ENCODE measurements around the gene NCOR1. TPM values are rescaled to one million over a fixed set of nuclear protein-coding genes. Genes with fewer than 3 reads are reported as not detected.

NCOR1 gene
- total RNA-seq, 1 experiment from 2014 or later = 83.8 TPM

DNA sequence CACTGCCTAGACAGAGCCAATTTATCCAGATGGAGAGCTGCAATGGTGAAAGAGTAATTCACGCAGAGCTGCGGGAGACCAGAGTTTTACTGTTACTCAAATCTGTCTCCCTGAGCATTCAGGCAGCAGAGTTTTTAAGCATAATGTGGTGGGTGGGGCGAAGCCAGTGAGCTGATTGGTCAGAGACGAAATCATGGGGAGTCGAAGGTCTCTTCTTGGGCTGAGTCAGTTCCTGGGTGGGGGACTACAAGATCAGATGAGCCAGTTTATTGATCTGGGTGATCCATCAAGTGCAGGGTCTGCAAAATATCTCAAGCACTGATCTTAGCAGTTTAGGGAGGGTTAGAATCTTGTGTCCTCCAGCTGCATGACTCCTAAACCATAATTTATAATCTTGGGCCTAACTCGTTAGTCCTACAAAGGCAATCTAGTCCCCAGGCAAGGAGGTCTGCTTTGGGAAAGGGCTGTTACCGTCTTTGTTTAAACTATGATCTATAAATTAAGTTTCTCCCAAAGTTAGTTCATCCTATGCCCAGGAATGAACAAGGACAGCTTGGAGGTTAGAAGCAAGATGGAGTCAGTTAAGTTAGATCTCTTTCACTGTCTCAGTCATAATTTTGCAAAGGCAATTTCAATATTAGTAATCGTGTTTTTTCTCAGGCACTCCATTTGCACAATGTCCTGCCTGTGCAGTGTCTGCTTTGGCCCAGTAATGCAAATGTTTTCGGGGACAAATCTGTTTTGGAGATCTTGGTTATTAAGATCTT, 28.6 kb upstream of the NCOR1 start:
- no peak for DNase-seq (ENCODE audit: low read depth, low spot score)

DNA sequence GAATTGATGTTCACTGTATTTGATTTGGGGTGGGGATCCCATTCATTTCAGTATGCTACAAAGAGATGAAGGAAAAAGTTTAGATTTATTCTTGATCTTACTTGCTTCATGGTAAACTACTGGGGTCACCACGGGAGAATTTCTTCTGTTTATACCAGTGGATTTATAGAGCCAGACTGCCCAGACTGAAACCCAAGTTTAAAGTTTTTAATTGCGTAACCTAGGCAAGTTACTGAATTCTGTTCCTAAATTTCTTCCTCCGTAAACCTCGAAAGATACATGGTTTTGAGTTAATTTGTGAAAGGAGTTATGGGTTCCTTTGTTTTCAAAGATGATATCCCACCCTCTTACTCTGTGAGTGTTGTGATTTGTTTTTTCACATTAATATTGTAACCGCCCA, 28.1 kb upstream of the NCOR1 start:
- no peak for ATAC-seq
- intact Hi-C loops (cut with micrococcal nuclease; ENCODE audit: unreplicated experiment) = no loop called here

More for the DNA sequence above, 28.6 kb upstream of the NCOR1 start:
- no peaks in the 10 kb centered on the region for H3K36me3 ChIP-seq (ENCODE audit: control insufficient read depth, insufficient read depth, low read length)
- ATAC-seq = no peak
- no peaks in the 10 kb centered on the region for H3K9me3 ChIP-seq (ENCODE audit: control insufficient read depth, insufficient read depth, low read depth, low read length)
- H3K27me3 ChIP-seq (ENCODE audit: control insufficient read depth, insufficient read depth, low read length) = no peaks in the 10 kb centered on the region
- TF ChIP-seq TCF7L2 (IDR thresholded peaks at IDR 0.05; ENCODE audit: low read depth, low read length) = no peak
- no peak for TF ChIP-seq SIN3A (IDR thresholded peaks at IDR 0.05; ENCODE audit: borderline replicate concordance, insufficient read depth, low read depth, low read length)
- TF ChIP-seq, protein P1, sequence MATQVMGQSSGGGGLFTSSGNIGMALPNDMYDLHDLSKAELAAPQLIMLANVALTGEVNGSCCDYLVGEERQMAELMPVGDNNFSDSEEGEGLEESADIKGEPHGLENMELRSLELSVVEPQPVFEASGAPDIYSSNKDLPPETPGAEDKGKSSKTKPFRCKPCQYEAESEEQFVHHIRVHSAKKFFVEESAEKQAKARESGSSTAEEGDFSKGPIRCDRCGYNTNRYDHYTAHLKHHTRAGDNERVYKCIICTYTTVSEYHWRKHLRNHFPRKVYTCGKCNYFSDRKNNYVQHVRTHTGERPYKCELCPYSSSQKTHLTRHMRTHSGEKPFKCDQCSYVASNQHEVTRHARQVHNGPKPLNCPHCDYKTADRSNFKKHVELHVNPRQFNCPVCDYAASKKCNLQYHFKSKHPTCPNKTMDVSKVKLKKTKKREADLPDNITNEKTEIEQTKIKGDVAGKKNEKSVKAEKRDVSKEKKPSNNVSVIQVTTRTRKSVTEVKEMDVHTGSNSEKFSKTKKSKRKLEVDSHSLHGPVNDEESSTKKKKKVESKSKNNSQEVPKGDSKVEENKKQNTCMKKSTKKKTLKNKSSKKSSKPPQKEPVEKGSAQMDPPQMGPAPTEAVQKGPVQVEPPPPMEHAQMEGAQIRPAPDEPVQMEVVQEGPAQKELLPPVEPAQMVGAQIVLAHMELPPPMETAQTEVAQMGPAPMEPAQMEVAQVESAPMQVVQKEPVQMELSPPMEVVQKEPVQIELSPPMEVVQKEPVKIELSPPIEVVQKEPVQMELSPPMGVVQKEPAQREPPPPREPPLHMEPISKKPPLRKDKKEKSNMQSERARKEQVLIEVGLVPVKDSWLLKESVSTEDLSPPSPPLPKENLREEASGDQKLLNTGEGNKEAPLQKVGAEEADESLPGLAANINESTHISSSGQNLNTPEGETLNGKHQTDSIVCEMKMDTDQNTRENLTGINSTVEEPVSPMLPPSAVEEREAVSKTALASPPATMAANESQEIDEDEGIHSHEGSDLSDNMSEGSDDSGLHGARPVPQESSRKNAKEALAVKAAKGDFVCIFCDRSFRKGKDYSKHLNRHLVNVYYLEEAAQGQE (IDR thresholded peaks at IDR 0.05; ENCODE audit: insufficient read depth in 1 of 2, low read depth in 2 of 2, low read length in 1 of 2) = no peak
- no peak for TF ChIP-seq POLR2AphosphoS5 (IDR thresholded peaks at IDR 0.05; ENCODE audit: low read depth, low read length)
- TF ChIP-seq, protein P2, sequence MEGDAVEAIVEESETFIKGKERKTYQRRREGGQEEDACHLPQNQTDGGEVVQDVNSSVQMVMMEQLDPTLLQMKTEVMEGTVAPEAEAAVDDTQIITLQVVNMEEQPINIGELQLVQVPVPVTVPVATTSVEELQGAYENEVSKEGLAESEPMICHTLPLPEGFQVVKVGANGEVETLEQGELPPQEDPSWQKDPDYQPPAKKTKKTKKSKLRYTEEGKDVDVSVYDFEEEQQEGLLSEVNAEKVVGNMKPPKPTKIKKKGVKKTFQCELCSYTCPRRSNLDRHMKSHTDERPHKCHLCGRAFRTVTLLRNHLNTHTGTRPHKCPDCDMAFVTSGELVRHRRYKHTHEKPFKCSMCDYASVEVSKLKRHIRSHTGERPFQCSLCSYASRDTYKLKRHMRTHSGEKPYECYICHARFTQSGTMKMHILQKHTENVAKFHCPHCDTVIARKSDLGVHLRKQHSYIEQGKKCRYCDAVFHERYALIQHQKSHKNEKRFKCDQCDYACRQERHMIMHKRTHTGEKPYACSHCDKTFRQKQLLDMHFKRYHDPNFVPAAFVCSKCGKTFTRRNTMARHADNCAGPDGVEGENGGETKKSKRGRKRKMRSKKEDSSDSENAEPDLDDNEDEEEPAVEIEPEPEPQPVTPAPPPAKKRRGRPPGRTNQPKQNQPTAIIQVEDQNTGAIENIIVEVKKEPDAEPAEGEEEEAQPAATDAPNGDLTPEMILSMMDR (IDR thresholded peaks at IDR 0.05) = no peak
- no peak overlapping the region for H3K4me3 ChIP-seq (ENCODE audit: low read depth in 2 of 2, low read length in 2 of 2)
- ChIA-PET CTCF (no interaction called here), POLR2A (no interaction called here)
- no TSS peak for BruUV-seq (replicated peaks)
- no peak overlapping the region for H3K27ac ChIP-seq (ENCODE audit: low read length)
- intact Hi-C loops (cut with micrococcal nuclease; ENCODE audit: unreplicated experiment) = no loop called here
- in situ Hi-C loops (cut with HindIII; ENCODE audit: low pct_unique_long_range_greater_than_20kb, low sequenced_read_pairs) = no loop called here
- no peaks in the 10 kb centered on the region for H3K4me1 ChIP-seq (ENCODE audit: control insufficient read depth, insufficient read depth, low read length)

More for the DNA sequence above, 28.1 kb upstream of the NCOR1 start:
- TF ChIP-seq, protein P2 (IDR thresholded peaks at IDR 0.05) = no peak
- in situ Hi-C loops (cut with HindIII; ENCODE audit: low pct_unique_long_range_greater_than_20kb, low sequenced_read_pairs) = no loop called here
- no peak for DNase-seq (ENCODE audit: low read depth, low spot score)
- H3K27me3 ChIP-seq (ENCODE audit: control insufficient read depth, insufficient read depth, low read length) = no peaks in the 10 kb centered on the region
- no peaks in the 10 kb centered on the region for H3K9me3 ChIP-seq (ENCODE audit: control insufficient read depth, insufficient read depth, low read depth, low read length)
- H3K36me3 ChIP-seq (ENCODE audit: control insufficient read depth, insufficient read depth, low read length) = no peaks in the 10 kb centered on the region
- CTCF ChIA-PET = no interaction called here
- no peak overlapping the region for H3K27ac ChIP-seq (ENCODE audit: low read length)
- POLR2A ChIA-PET = no interaction called here
- H3K4me3 ChIP-seq (ENCODE audit: low read depth in 2 of 2, low read length in 2 of 2) = no peak overlapping the region
- no peaks in the 10 kb centered on the region for H3K4me1 ChIP-seq (ENCODE audit: control insufficient read depth, insufficient read depth, low read length)
- no TSS peak for BruUV-seq (replicated peaks)
